Measurements from ENCODE around the gene AMY1C. TPM values are rescaled to one million over a fixed set of nuclear protein-coding genes. Genes with fewer than 3 reads are reported as not detected.
"Not testable (repeated sequence)": the region's sequence is repeated elsewhere in the genome, so short reads cannot be mapped to it uniquely, and the experiment has no call there.

Gene AMY1C
- total RNA-seq (not detected), polyA plus RNA-seq (ENCODE audit: insufficient read depth, low read depth, low replicate concordance) (not detected)
- long read RNA-seq, donor 1, result 0 reads
- long read RNA-seq, donor 2, result 0 reads
- long read RNA-seq, donor 3, result 0 reads
- long read RNA-seq, donor 4, result 0 reads
- long read RNA-seq, donor 5, result 0 reads
- long read RNA-seq, donor 6, result 0 reads
- long read RNA-seq, donor 7, result 0 reads
- long read RNA-seq, donor 8, result 0 reads
- long read RNA-seq, donor 9, result 0 reads
- long read RNA-seq, donor 10, result 0 reads

- H3K9me3 ChIP-seq (ENCODE audit: control insufficient read depth in 2 of 3, insufficient read depth in 1 of 3, low read length in 3 of 3); intact Hi-C loops (cut with DNase I); FAIRE-seq; H3K4me1 ChIP-seq (ENCODE audit: control insufficient read depth in 2 of 3, insufficient read depth in 2 of 3, low read depth in 1 of 3, low read length in 3 of 3); H3K27me3 ChIP-seq (ENCODE audit: control insufficient read depth, insufficient read depth, low read length); H3K27ac ChIP-seq (ENCODE audit: low read depth in 2 of 2, low read length in 2 of 2); H3K4me3 ChIP-seq (ENCODE audit: low read length in 3 of 3); DNase-seq; H3K9ac ChIP-seq (ENCODE audit: low read length in 3 of 3); H3K36me3 ChIP-seq (ENCODE audit: control insufficient read depth in 2 of 3, insufficient read depth in 3 of 3, low read length in 3 of 3): not testable (repeated sequence)
These were observed at the start of gene AMY1C for GRCh38 chr1:103749598-103749997. Gene AMY1C, plus strand, starts transcription at chr1:103749898. Its CDS starts 572 bp downstream, at chr1:103750470.

DNA sequence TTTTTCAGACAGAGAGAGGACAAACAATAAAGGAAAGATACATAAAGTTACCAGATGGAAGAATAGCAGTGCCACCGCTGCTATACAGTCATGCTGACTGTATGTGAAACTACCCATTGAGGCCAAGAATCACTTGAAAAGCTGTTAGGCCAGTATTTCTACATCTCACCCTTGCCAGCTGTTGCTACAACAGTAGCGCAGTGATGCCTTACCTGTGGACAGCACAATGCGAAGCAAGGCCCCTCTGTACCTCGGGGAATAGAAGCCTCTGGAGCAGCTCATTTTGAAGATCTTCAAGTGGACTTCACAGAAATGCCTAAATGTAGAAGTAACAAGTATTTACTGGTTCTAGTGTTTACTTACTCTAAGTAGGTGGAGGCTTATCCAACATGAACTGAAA is 49.0 kb upstream of the AMY1C start:
- H3K27ac ChIP-seq (ENCODE audit: low read depth in 2 of 2, low read length in 2 of 2); H3K4me3 ChIP-seq (ENCODE audit: low read length in 3 of 3); H3K36me3 ChIP-seq (ENCODE audit: control insufficient read depth in 2 of 3, insufficient read depth in 3 of 3, low read length in 3 of 3); H3K9me3 ChIP-seq (ENCODE audit: control insufficient read depth in 2 of 3, insufficient read depth in 1 of 3, low read length in 3 of 3); H3K4me1 ChIP-seq (ENCODE audit: control insufficient read depth in 2 of 3, insufficient read depth in 2 of 3, low read depth in 1 of 3, low read length in 3 of 3); H3K27me3 ChIP-seq (ENCODE audit: control insufficient read depth, insufficient read depth, low read length); FAIRE-seq; H3K9ac ChIP-seq (ENCODE audit: low read length in 3 of 3); DNase-seq; intact Hi-C loops (cut with DNase I): not testable (repeated sequence)

- FAIRE-seq; H3K9me3 ChIP-seq (ENCODE audit: control insufficient read depth in 2 of 3, insufficient read depth in 1 of 3, low read length in 3 of 3); DNase-seq; H3K4me3 ChIP-seq (ENCODE audit: low read length in 3 of 3); H3K9ac ChIP-seq (ENCODE audit: low read length in 3 of 3); H3K4me1 ChIP-seq (ENCODE audit: control insufficient read depth in 2 of 3, insufficient read depth in 2 of 3, low read depth in 1 of 3, low read length in 3 of 3); H3K36me3 ChIP-seq (ENCODE audit: control insufficient read depth in 2 of 3, insufficient read depth in 3 of 3, low read length in 3 of 3); H3K27me3 ChIP-seq (ENCODE audit: control insufficient read depth, insufficient read depth, low read length); intact Hi-C loops (cut with DNase I); H3K27ac ChIP-seq (ENCODE audit: low read depth in 2 of 2, low read length in 2 of 2): not testable (repeated sequence)
These were observed 48.4 kb upstream of the AMY1C start for GRCh38 chr1:103701256-103701655.

DNA sequence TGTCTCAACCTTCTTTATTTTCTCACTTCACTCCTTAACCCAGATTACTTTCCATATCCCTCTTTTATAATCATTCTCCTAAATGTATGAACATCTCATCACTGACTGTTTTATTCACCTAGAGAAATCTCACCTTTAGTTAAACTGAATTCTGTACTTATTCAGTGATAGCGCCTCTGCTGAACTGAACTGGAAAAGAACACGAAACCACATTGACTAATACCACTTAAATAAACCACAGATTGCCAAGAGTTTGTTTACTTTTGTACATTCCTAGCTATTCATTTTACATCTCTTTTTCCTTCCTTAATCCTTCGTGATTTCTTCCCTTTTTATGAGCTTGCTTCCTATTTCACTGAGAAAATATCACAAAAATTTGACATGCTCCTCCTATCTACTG is 42.0 kb upstream of the AMY1C start:
- H3K4me3 ChIP-seq (ENCODE audit: low read length in 3 of 3); H3K9ac ChIP-seq (ENCODE audit: low read length in 3 of 3); H3K9me3 ChIP-seq (ENCODE audit: control insufficient read depth in 2 of 3, insufficient read depth in 1 of 3, low read length in 3 of 3); H3K36me3 ChIP-seq (ENCODE audit: control insufficient read depth in 2 of 3, insufficient read depth in 3 of 3, low read length in 3 of 3); H3K4me1 ChIP-seq (ENCODE audit: control insufficient read depth in 2 of 3, insufficient read depth in 2 of 3, low read depth in 1 of 3, low read length in 3 of 3); H3K27ac ChIP-seq (ENCODE audit: low read depth in 2 of 2, low read length in 2 of 2); H3K27me3 ChIP-seq (ENCODE audit: control insufficient read depth, insufficient read depth, low read length); intact Hi-C loops (cut with DNase I); FAIRE-seq; DNase-seq: not testable (repeated sequence)

DNA sequence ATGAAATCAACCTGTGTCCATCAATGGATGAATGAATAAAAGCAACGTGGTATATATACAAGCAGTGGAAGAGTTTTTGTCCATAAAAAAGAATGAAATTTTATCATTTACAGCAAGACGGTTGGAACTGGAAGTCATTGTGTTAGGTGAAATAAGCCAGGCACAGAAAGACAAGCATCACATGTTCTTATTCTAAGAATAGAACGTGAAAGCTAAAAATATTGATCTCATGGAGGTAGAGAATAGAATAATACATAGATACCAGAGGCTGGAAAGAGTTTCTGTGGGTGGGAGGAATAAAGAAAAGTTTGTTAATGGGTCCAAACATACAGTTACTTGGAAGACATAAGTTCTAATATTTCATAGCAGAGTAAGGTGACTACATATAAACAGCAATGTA is 39.3 kb upstream of the AMY1C start:
- FAIRE-seq; H3K4me3 ChIP-seq (ENCODE audit: low read length in 3 of 3): not testable (repeated sequence)

GRCh38 chr1:103717404-103717803 is 32.3 kb upstream of the AMY1C start:
- H3K9me3 ChIP-seq (ENCODE audit: control insufficient read depth in 2 of 3, insufficient read depth in 1 of 3, low read length in 3 of 3); H3K36me3 ChIP-seq (ENCODE audit: control insufficient read depth in 2 of 3, insufficient read depth in 3 of 3, low read length in 3 of 3); H3K27ac ChIP-seq (ENCODE audit: low read depth in 2 of 2, low read length in 2 of 2); FAIRE-seq; H3K27me3 ChIP-seq (ENCODE audit: control insufficient read depth, insufficient read depth, low read length); H3K4me1 ChIP-seq (ENCODE audit: control insufficient read depth in 2 of 3, insufficient read depth in 2 of 3, low read depth in 1 of 3, low read length in 3 of 3); intact Hi-C loops (cut with DNase I); H3K4me3 ChIP-seq (ENCODE audit: low read length in 3 of 3); H3K9ac ChIP-seq (ENCODE audit: low read length in 3 of 3): not testable (repeated sequence)
- DNase-seq, result peak in 1 of 5 donors; percentile 18

More for the DNA sequence above, 39.3 kb upstream of the AMY1C start:
- intact Hi-C loops (cut with DNase I); H3K9ac ChIP-seq (ENCODE audit: low read length in 3 of 3); DNase-seq; H3K36me3 ChIP-seq (ENCODE audit: control insufficient read depth in 2 of 3, insufficient read depth in 3 of 3, low read length in 3 of 3); H3K9me3 ChIP-seq (ENCODE audit: control insufficient read depth in 2 of 3, insufficient read depth in 1 of 3, low read length in 3 of 3); H3K27ac ChIP-seq (ENCODE audit: low read depth in 2 of 2, low read length in 2 of 2); H3K4me1 ChIP-seq (ENCODE audit: control insufficient read depth in 2 of 3, insufficient read depth in 2 of 3, low read depth in 1 of 3, low read length in 3 of 3); H3K27me3 ChIP-seq (ENCODE audit: control insufficient read depth, insufficient read depth, low read length): not testable (repeated sequence)

DNA sequence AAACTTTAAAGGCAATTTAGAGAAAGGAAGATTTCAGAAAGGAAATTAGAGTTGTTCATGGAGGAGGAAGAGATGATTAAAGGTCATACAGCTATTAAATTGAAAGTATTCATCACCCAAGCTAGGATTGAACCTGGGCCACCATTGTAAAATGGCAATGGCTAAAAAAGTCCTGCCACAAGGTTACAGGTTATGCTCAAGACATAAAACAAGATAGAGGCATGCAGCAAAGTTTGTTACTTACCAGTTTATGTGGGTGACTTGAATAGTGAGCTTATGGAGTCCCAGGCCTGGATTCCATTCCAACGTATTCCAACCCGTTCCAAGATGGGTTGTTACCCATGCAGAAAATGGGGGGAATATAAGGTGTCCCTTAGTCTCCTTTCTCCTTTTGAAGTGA is 28.2 kb upstream of the AMY1C start:
- H3K27me3 ChIP-seq (ENCODE audit: control insufficient read depth, insufficient read depth, low read length); H3K4me3 ChIP-seq (ENCODE audit: low read length in 3 of 3); H3K27ac ChIP-seq (ENCODE audit: low read depth in 2 of 2, low read length in 2 of 2); H3K9me3 ChIP-seq (ENCODE audit: control insufficient read depth in 2 of 3, insufficient read depth in 1 of 3, low read length in 3 of 3); H3K36me3 ChIP-seq (ENCODE audit: control insufficient read depth in 2 of 3, insufficient read depth in 3 of 3, low read length in 3 of 3); H3K4me1 ChIP-seq (ENCODE audit: control insufficient read depth in 2 of 3, insufficient read depth in 2 of 3, low read depth in 1 of 3, low read length in 3 of 3); intact Hi-C loops (cut with DNase I); DNase-seq; H3K9ac ChIP-seq (ENCODE audit: low read length in 3 of 3); FAIRE-seq: not testable (repeated sequence)

- H3K9me3 ChIP-seq (ENCODE audit: control insufficient read depth in 2 of 3, insufficient read depth in 1 of 3, low read length in 3 of 3); H3K4me3 ChIP-seq (ENCODE audit: low read length in 3 of 3); FAIRE-seq; H3K4me1 ChIP-seq (ENCODE audit: control insufficient read depth in 2 of 3, insufficient read depth in 2 of 3, low read depth in 1 of 3, low read length in 3 of 3); DNase-seq; H3K36me3 ChIP-seq (ENCODE audit: control insufficient read depth in 2 of 3, insufficient read depth in 3 of 3, low read length in 3 of 3); H3K9ac ChIP-seq (ENCODE audit: low read length in 3 of 3); H3K27me3 ChIP-seq (ENCODE audit: control insufficient read depth, insufficient read depth, low read length); intact Hi-C loops (cut with DNase I); H3K27ac ChIP-seq (ENCODE audit: low read depth in 2 of 2, low read length in 2 of 2): not testable (repeated sequence)
These were observed 14.4 kb upstream of the AMY1C start for GRCh38 chr1:103735334-103735733.

Data from kidney (tissue), 19 donors.